BJ (cell line): ENCODE data around the gene HIBADH. TPM values are rescaled to one million over a fixed set of nuclear protein-coding genes. Genes with fewer than 3 reads are reported as not detected.

Experiments
- CTCF ChIA-PET: fragments of 350-600 bp; formaldehyde crosslinking; extraction: SDS; loops from one replicate; lab custom pipeline; 2021; ENCODE audit warnings: antibody characterized with exemption, inconsistent platforms; lab: Yijun Ruan, JAX
- POLR2A ChIA-PET: fragments of 300-600 bp; sonication (Branson Sonifier 250); formaldehyde crosslinking; extraction: SDS; loops from one replicate; lab custom pipeline; 2021; ENCODE audit warnings: antibody characterized with exemption; lab: Charles Lee
- DNase-seq: peaks from one replicate; pipeline ENCODE4 v3.0.0-alpha.2; 2011; ENCODE audit warnings: low read depth
- H3K27me3 ChIP-seq: 2 replicates; pipeline ENCODE4 v1.6.0; 2011; ENCODE audit warnings: low read length; ENCODE audit not compliant: control insufficient read depth, insufficient read depth
- H3K36me3 ChIP-seq: 2 replicates; pipeline ENCODE4 v1.5.1; 2011; ENCODE audit warnings: low read length; ENCODE audit not compliant: control insufficient read depth, insufficient read depth
- H3K4me3 ChIP-seq: 2 replicates; pipeline ENCODE4 v1.5.1; 2011; ENCODE audit warnings: low read depth, mild to moderate bottlenecking, control low read depth, low read length
- CTCF ChIP-seq: IDR thresholded peaks from 2 replicates; pipeline ENCODE4 v1.5.1; 2011; ENCODE audit warnings: low read depth, mild to moderate bottlenecking, control low read depth, inconsistent platforms, low read length, moderate library complexity; ENCODE audit not compliant: insufficient read depth
- polyA plus RNA-seq: library from polyadenylated mRNA; depleted of rRNA; stranded (reverse); fragments of >200 nt; gene quantifications from 2 replicates; pipeline ENCODE4 v1.2.3, GENCODE V29; 2011

Gene HIBADH
- polyA plus RNA-seq, 1 experiment: 42.4 TPM

GRCh38 chr7:27671675-27672074 lies 9.0 kb upstream of the HIBADH start:
- no peak for DNase-seq
- H3K4me3 ChIP-seq: no peak overlapping the region
- H3K36me3 ChIP-seq: no peaks in the 10 kb centered on the region
- POLR2A ChIA-PET: no interaction called here
- CTCF ChIA-PET: no interaction called here
- no peaks in the 10 kb centered on the region for H3K27me3 ChIP-seq
- no peak for TF ChIP-seq CTCF

GRCh38 chr7:27670676-27671075 lies 8.0 kb upstream of the HIBADH start:
- no peak for TF ChIP-seq CTCF
- Histone ChIP-seq H3K4me3 (no peak overlapping the region), H3K27me3 (no peaks in the 10 kb centered on the region), H3K36me3 (no peaks in the 10 kb centered on the region)
- ChIA-PET CTCF (interaction anchor here (1.0 kb wide), 1 partner anchor 491 kb away, joined by 3 read pairs; no protein-coding TSS in a partner anchor), POLR2A (no interaction called here)
- DNase-seq: no peak

GRCh38 chr7:27670177-27670576 lies 7.5 kb upstream of the HIBADH start:
- TF ChIP-seq CTCF: no peak
- CTCF ChIA-PET: no interaction called here
- H3K4me3 ChIP-seq: no peak overlapping the region
- POLR2A ChIA-PET: no interaction called here
- H3K27me3 ChIP-seq: no peaks in the 10 kb centered on the region
- no peak for DNase-seq
- no peaks in the 10 kb centered on the region for H3K36me3 ChIP-seq

GRCh38 chr7:27665531-27665930 lies 2.8 kb upstream of the HIBADH start:
- CTCF ChIA-PET: interaction anchor here (1.2 kb wide), 1 partner anchor 48 kb away, joined by 4 read pairs; no protein-coding TSS in a partner anchor
- no peaks in the 10 kb centered on the region for H3K36me3 ChIP-seq
- no peak for TF ChIP-seq CTCF
- no peak overlapping the region for H3K4me3 ChIP-seq
- POLR2A ChIA-PET: no interaction called here
- H3K27me3 ChIP-seq: no peaks in the 10 kb centered on the region
- DNase-seq: no peak

GRCh38 chr7:27663989-27664331 lies 1.3 kb upstream of the HIBADH start:
- Histone ChIP-seq H3K27me3 (no peaks in the 10 kb centered on the region), H3K4me3 (no peak overlapping the region), H3K36me3 (no peaks in the 10 kb centered on the region; the same call in 1 of the 2 replicates)
- POLR2A ChIA-PET: no interaction called here
- CTCF ChIA-PET: no interaction called here
- TF ChIP-seq CTCF: no peak
- DNase-seq: no peak
